GM19239 (cell line): ENCODE measurements around the gene TENM4.

Experiments used
- DNase-seq: peaks from one replicate; pipeline ENCODE4 v3.0.0; 2011; ENCODE audit warnings: low spot score; ENCODE audit not compliant: insufficient read length
- FAIRE-seq: peaks from 2 replicates; lab custom pipeline; 2011; peaks lifted over from hg19 to GRCh38; lab: Jason Lieb, UNC

TENM4 gene

GRCh38 chr11:79110321-79110720 is 330.5 kb downstream of the TENM4 start:
- no peak for DNase-seq
- no peak for FAIRE-seq

GRCh38 chr11:79108851-79109250 is 332.0 kb downstream of the TENM4 start:
- FAIRE-seq (no peak), DNase-seq (no peak)

GRCh38 chr11:79102840-79103239 is 338.0 kb downstream of the TENM4 start:
- no peak for FAIRE-seq
- DNase-seq, result no peak

GRCh38 chr11:79101656-79102055 is 339.2 kb downstream of the TENM4 start:
- DNase-seq, result no peak
- no peak for FAIRE-seq

GRCh38 chr11:79100093-79100910 is 340.5 kb downstream of the TENM4 start:
- FAIRE-seq, result peak; percentile 95
- DNase-seq, result peak; percentile 71

GRCh38 chr11:79098146-79098545 is 342.7 kb downstream of the TENM4 start:
- DNase-seq (no peak), FAIRE-seq (no peak)

- no peak for FAIRE-seq
- DNase-seq, result no peak
Observed at GRCh38 chr11:79097246-79097875, 343.5 kb downstream of the TENM4 start.

- DNase-seq, result no peak
- no peak for FAIRE-seq
Observed at GRCh38 chr11:79095424-79095823, 345.4 kb downstream of the TENM4 start.

- DNase-seq (no peak), FAIRE-seq (no peak)
Observed at GRCh38 chr11:79094616-79095015, 346.2 kb downstream of the TENM4 start.

- no peak for FAIRE-seq
- DNase-seq, result no peak
Observed at GRCh38 chr11:79092791-79093353, 348.0 kb downstream of the TENM4 start.

GRCh38 chr11:79090191-79090705 is 350.6 kb downstream of the TENM4 start:
- FAIRE-seq (no peak), DNase-seq (no peak)

- FAIRE-seq (no peak), DNase-seq (no peak)
Observed at GRCh38 chr11:79089601-79090000, 351.2 kb downstream of the TENM4 start.

GRCh38 chr11:79088967-79089366 is 351.9 kb downstream of the TENM4 start:
- no peak for DNase-seq
- FAIRE-seq, result no peak

- DNase-seq (no peak), FAIRE-seq (no peak)
Observed at GRCh38 chr11:79087961-79088318, 352.9 kb downstream of the TENM4 start.

- no peak for DNase-seq
- no peak for FAIRE-seq
Observed at GRCh38 chr11:79087238-79087960, 353.4 kb downstream of the TENM4 start.

GRCh38 chr11:79086056-79086455 is 354.8 kb downstream of the TENM4 start:
- no peak for FAIRE-seq
- no peak for DNase-seq

GRCh38 chr11:79084382-79084781 is 356.4 kb downstream of the TENM4 start:
- DNase-seq (no peak), FAIRE-seq (no peak)

- FAIRE-seq (no peak), DNase-seq (no peak)
Observed at GRCh38 chr11:79083352-79083751, 357.5 kb downstream of the TENM4 start.

GRCh38 chr11:79082907-79083306 is 357.9 kb downstream of the TENM4 start:
- DNase-seq (no peak), FAIRE-seq (no peak)

GRCh38 chr11:79082280-79082679 is 358.6 kb downstream of the TENM4 start:
- FAIRE-seq (no peak), DNase-seq (no peak)
